Stimulated activated CD4-positive, alpha-beta T cell treated with anti-CD3 and anti-CD28 coated beads, TNF-alpha, amount 100 ng/mL, for 1 hour (primary cell): Measurements from ENCODE around the gene KCTD2.

Experiments
- DNase-seq, 3 donors: peaks; one replicate each; pipeline ENCODE4 v3.0.0-alpha.2; 2020; ENCODE audit warnings: low read depth in 3 of 3, low spot score in 1 of 3

KCTD2 gene

GRCh38 chr17:75075597-75076336 is 28.7 kb downstream of the KCTD2 start:
- DNase-seq, result no peak

- no peak for DNase-seq
Measured at GRCh38 chr17:75077072-75077495, 30.1 kb downstream of the KCTD2 start.

GRCh38 chr17:75077496-75078283 is 30.7 kb downstream of the KCTD2 start:
- DNase-seq, result peak in 2 of 3 donors; percentile 27 to 39

GRCh38 chr17:75078284-75079022 is 31.4 kb downstream of the KCTD2 start:
- no peak for DNase-seq

GRCh38 chr17:75079023-75079373 is 32.0 kb downstream of the KCTD2 start:
- DNase-seq, result no peak

- DNase-seq, result no peak
Measured at GRCh38 chr17:75081611-75082540, 34.9 kb downstream of the KCTD2 start.

- DNase-seq, result no peak
Measured at GRCh38 chr17:75082683-75083082, 35.7 kb downstream of the KCTD2 start.

- no peak for DNase-seq
Measured at GRCh38 chr17:75084039-75084660, 37.1 kb downstream of the KCTD2 start.

- no peak for DNase-seq
Measured at GRCh38 chr17:75086496-75087181, 39.6 kb downstream of the KCTD2 start.

GRCh38 chr17:75087182-75087557 is 40.1 kb downstream of the KCTD2 start:
- DNase-seq, result no peak

- no peak for DNase-seq
Measured at GRCh38 chr17:75087558-75088453, 40.8 kb downstream of the KCTD2 start, which contains the start of gene SLC16A5. SLC16A5 (plus strand) TSS chr17:75087954; CDS start chr17:75093637, 5,683 bp downstream.

- DNase-seq, result no peak
Measured at GRCh38 chr17:75088465-75089417, 41.7 kb downstream of the KCTD2 start.

GRCh38 chr17:75090871-75091854 is 44.1 kb downstream of the KCTD2 start:
- no peak for DNase-seq

- DNase-seq, result no peak
Measured at GRCh38 chr17:75091855-75092327, 44.9 kb downstream of the KCTD2 start.

- no peak for DNase-seq
Measured at GRCh38 chr17:75093548-75094158, 46.6 kb downstream of the KCTD2 start.
